Heart right ventricle (tissue), 16 donors: ENCODE measurements around the gene RBM20. TPM values are rescaled to one million over a fixed set of nuclear protein-coding genes. Genes with fewer than 3 reads are reported as not detected.

ENCODE experiments used
- ATAC-seq, 8 donors: fragments of 200-7000 bp; cut with Tn5 transposase; one replicate each; pipeline ENCODE4 v1.9.1; 2020; ENCODE audit warnings: mild to moderate bottlenecking in 8 of 8, moderate library complexity in 8 of 8, moderate number of reproducible peaks in 1 of 8
- DNase-seq, 2 donors: peaks; one replicate each; pipeline ENCODE4 v3.0.0-alpha.2; 2020
- H3K27ac ChIP-seq, 10 donors: fragments of 200-600 bp; sonication (generic) in 2 of 10; one replicate each; pipeline versions ENCODE4 v1.5.0 to v1.8.0; 2020 to 2022; ENCODE audit warnings: mild to moderate bottlenecking in 3 of 10
- H3K27me3 ChIP-seq, 7 donors: fragments of 200-600 bp; one replicate each; pipeline ENCODE4 v1.8.0; 2021 to 2022; ENCODE audit warnings: mild to moderate bottlenecking in 2 of 7
- H3K36me3 ChIP-seq, 9 donors: fragments of 200-600 bp; sonication (generic) in 1 of 9; one replicate each; pipeline versions ENCODE4 v1.5.0 to v1.8.0; 2020 to 2022; ENCODE audit warnings: mild to moderate bottlenecking in 2 of 9
- H3K4me1 ChIP-seq, 9 donors: fragments of 200-600 bp; sonication (generic) in 1 of 9; one replicate each; pipeline versions ENCODE4 v1.5.0 to v1.8.0; 2020 to 2022; ENCODE audit warnings: mild to moderate bottlenecking in 4 of 9
- H3K4me3 ChIP-seq, 10 donors: fragments of 200-600 bp; sonication (generic) in 2 of 10; one replicate each; pipeline versions ENCODE4 v1.5.0 to v1.8.0; 2020 to 2022; ENCODE audit warnings: mild to moderate bottlenecking in 7 of 10, moderate library complexity in 2 of 10
- H3K9me3 ChIP-seq, 11 donors: fragments of 200-600 bp in 10 of 11; sonication (generic) in 2 of 11; one replicate each; pipeline versions ENCODE4 v1.5.0 to v1.8.0; 2013 to 2022; ENCODE audit warnings: mild to moderate bottlenecking in 2 of 11, control low read depth in 1 of 11, moderate library complexity in 1 of 11
- WGBS, 2 donors: extraction: QIAGEN DNeasy Blood & Tissue Kit; methylation state at CpG; one replicate each; pipeline ENCODE4 v1.1.7; 2013; ENCODE audit warnings: inconsistent platforms in 1 of 2; 5-methylcytosine and 5-hydroxymethylcytosine counted together
- intact Hi-C, 10 donors: fragments of 100-400 bp; cut with DNase I; formaldehyde crosslinking; loops; one replicate each; pipeline versions ENCODE4 v1.11.1 to v1.14.2; 2022
- polyA plus RNA-seq, 2 donors: library from polyadenylated mRNA; stranded (reverse); fragments of 200-250 nt; gene quantifications; one replicate each; pipeline ENCODE4 v1.2.3, GENCODE V29; 2013
- total RNA-seq, 10 donors: library from RNA; stranded (reverse); fragmentation: NEBNext Ultra II Directional in 3 of 10; extraction: Animal tissue kit (Norgen Biotek cat#: 25700) in 3 of 10; gene quantifications; one replicate each; pipeline versions ENCODE4 v1.2.1 to v1.2.4, GENCODE V29; 2021 to 2023
- TF ChIP-seq, protein P1 (sequence below), 9 donors: fragments of 200-600 bp; sonication (generic) in 2 of 9; IDR thresholded peaks; one replicate each; pipeline versions ENCODE4 v1.5.0 to v1.8.0; 2021 to 2022; ENCODE audit warnings: antibody characterized with exemption in 9 of 9, mild to moderate bottlenecking in 5 of 9, moderate library complexity in 1 of 9
- donor health status: Arrhythmogenic right ventricular cardiomyopathy.
- donor health status: ischemic (EF 13 %, LVEDD 7.1; RV severe dilation, severe dysfunction).
- donor health status: healthy with polysubstance abuse.
- donor health status: DM: no; HTN: yes; CAD: no.
- donor health status: DM: no; HTN: no; CAD: no.
- donor health status: ischemic (EF 25% LVEDD 6.9; RV normal size, moderate dysfunction).
- donor health status: ischemic (EF 25% LVEDD 5.7; RV mildly dilated, moderate dysfunction).
- donor health status: healthy.
- donor health status: DM: yes; HTN: yes; CAD: no.
- donor health status: Ischemic cardiomyopathy.
- donor health status: ischemic (EF 35%, LVEDD 5.7; RV mildly dilated, moderate dysfunction).
- donor health status: nonischemic (EF 11% LVEDD 7.7; RV severe dilation, severe dysfunction).
- donor health status: DM: yes; HTN: yes; CAD: no.
- donor health status: PGD.
- donor health status: ischemic (EF 29% LVEDD 5.4; RV normal size, mild dysfunction).
- donor health status: nonischemic (EF 23%, LVEDD 6.1; RV moderate dilation, normal function).

RBM20 gene
- total and polyA plus RNA-seq, 12 donors: 10.1 to 186 (median 134) TPM

DNA sequence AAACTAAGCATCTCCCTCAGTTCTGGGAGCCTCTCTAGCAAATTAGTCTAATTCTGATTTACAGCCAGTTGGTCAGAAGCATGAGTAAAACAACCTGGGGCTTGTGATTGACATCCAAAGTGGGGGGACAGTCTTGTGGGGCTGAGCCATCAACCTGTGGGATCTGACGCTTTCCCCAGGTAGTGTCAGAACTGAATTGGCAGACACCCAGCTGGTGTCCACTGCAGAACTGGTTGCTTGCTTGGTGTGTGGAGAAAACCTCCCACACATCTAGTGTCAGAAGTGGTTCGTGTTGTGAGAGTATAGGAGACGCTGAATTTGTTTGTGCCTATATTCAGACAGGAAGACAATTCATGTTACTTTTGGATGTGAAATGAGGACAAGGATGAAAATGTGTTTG, 135.4 kb downstream of the RBM20 start:
- WGBS, 2 donors: 23 to 41% methylated on average over 3 of the region's 3 CpGs
- Histone ChIP-seq H3K27ac (peak overlapping the region in 5 of 10 donors; percentile 30 to 63 (median 35)), H3K36me3 (peaks cover 0 to 15% (median 0%) of the 10 kb centered on the region in 9 donors), H3K9me3 (no peaks in the 10 kb centered on the region), H3K27me3 (no peaks in the 10 kb centered on the region), H3K4me3 (no peak overlapping the region), H3K4me1 (peaks cover 4 to 98% (median 59%) of the 10 kb centered on the region in 9 donors)
- intact Hi-C loops: loop anchor here in 1 of 10 donors (10.0 kb wide), 1 partner anchor 135 kb away; the partner anchor contains the start of gene RBM20
- ATAC-seq (no peak), DNase-seq (no peak)
- TF ChIP-seq, protein P1, sequence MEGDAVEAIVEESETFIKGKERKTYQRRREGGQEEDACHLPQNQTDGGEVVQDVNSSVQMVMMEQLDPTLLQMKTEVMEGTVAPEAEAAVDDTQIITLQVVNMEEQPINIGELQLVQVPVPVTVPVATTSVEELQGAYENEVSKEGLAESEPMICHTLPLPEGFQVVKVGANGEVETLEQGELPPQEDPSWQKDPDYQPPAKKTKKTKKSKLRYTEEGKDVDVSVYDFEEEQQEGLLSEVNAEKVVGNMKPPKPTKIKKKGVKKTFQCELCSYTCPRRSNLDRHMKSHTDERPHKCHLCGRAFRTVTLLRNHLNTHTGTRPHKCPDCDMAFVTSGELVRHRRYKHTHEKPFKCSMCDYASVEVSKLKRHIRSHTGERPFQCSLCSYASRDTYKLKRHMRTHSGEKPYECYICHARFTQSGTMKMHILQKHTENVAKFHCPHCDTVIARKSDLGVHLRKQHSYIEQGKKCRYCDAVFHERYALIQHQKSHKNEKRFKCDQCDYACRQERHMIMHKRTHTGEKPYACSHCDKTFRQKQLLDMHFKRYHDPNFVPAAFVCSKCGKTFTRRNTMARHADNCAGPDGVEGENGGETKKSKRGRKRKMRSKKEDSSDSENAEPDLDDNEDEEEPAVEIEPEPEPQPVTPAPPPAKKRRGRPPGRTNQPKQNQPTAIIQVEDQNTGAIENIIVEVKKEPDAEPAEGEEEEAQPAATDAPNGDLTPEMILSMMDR (IDR thresholded peaks at IDR 0.05): no peak

DNA sequence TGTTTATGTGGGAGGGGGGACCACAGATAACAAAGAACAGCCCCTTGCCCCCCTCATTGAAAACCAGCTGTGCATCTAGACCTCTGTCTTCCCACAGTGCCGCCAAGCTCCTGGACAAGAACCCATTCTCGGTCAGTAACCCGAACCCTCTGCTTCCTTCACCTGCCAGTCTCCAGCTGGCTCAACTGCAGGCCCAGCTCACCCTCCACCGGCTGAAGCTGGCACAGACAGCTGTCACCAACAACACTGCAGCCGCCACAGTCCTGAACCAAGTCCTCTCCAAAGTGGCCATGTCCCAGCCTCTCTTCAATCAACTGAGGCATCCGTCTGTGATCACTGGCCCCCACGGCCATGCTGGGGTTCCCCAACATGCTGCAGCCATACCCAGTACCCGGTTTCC, 136.6 kb downstream of the RBM20 start:
- Histone ChIP-seq H3K27ac (peak overlapping the region in 8 of 10 donors; percentile 20 to 68 (median 48)), H3K9me3 (no peaks in the 10 kb centered on the region), H3K4me1 (peaks cover 4 to 98% (median 62%) of the 10 kb centered on the region in 9 donors), H3K4me3 (no peak overlapping the region), H3K36me3 (peaks cover 0 to 24% (median 0%) of the 10 kb centered on the region in 9 donors), H3K27me3 (no peaks in the 10 kb centered on the region)
- intact Hi-C loops: no loop called here
- TF ChIP-seq, protein P1 (IDR thresholded peaks at IDR 0.05): peak in 3 of 9 donors; percentile 26 to 43 (median 29)
- DNase-seq: peak; percentile 48 to 51
- ATAC-seq: peak; percentile 46 to 85 (median 79)
- 47 to 67% methylated on average over 8 of the region's 8 CpGs for WGBS, 2 donors

- H3K4me1 ChIP-seq: peaks cover 4 to 98% (median 59%) of the 10 kb centered on the region in 9 donors
Observed at GRCh38 chr10:110781139-110781538, 137.0 kb downstream of the RBM20 start.

DNA sequence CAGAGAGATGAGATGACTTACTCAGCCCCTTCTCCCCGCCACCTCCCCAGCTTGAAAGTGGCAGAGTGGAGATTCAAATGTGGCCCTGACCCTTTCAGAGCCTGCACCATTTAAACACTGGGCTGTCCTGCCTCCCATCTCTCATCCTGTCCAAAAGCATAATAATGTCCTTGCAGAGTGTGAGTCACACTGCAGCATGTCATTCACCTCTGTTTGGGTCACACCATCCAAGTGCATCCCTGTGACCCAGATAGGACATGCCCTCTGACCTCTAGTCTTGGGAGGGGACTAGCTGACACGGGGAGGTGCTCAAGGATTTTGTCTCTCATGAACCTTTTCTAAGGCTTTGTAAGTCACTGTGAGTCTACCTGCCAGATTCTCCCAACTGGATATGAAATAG, 138.5 kb downstream of the RBM20 start:
- peaks cover 4 to 100% (median 49%) of the 10 kb centered on the region in 9 donors for H3K4me1 ChIP-seq
- no peaks in the 10 kb centered on the region for H3K9me3 ChIP-seq
- 74 to 84% methylated on average over 2 of the region's 2 CpGs for WGBS, 2 donors
- no peaks in the 10 kb centered on the region for H3K27me3 ChIP-seq
- intact Hi-C loops: no loop called here
- no peak overlapping the region for H3K4me3 ChIP-seq
- H3K27ac ChIP-seq: peak overlapping the region in 5 of 10 donors; percentile 5 to 68 (median 58)
- ATAC-seq (no peak), DNase-seq (no peak)
- H3K36me3 ChIP-seq: peaks cover 0 to 28% (median 0%) of the 10 kb centered on the region in 9 donors
- TF ChIP-seq, protein P1 (IDR thresholded peaks at IDR 0.05): no peak

More at GRCh38 chr10:110781139-110781538, 137.0 kb downstream of the RBM20 start:
- no peak overlapping the region for H3K4me3 ChIP-seq
- ATAC-seq (peak in 7 of 8 donors; percentile 1 to 39 (median 2)), DNase-seq (no peak)
- WGBS, 2 donors: 60 to 67% methylated on average over 7 of the region's 7 CpGs
- no peaks in the 10 kb centered on the region for H3K9me3 ChIP-seq
- no peaks in the 10 kb centered on the region for H3K27me3 ChIP-seq
- intact Hi-C loops: no loop called here
- peaks cover 0 to 24% (median 0%) of the 10 kb centered on the region in 9 donors for H3K36me3 ChIP-seq
- H3K27ac ChIP-seq: peak overlapping the region in 8 of 10 donors; percentile 20 to 68 (median 48)
- TF ChIP-seq, protein P1 (IDR thresholded peaks at IDR 0.05): no peak
